GM18526 (cell line): ENCODE data around the gene ZYX.
A peak's percentile ranks its signal among the peaks of the same experiment; 100 is the strongest.

Source experiments
- POLR2A ChIP-seq: IDR thresholded peaks from 3 replicates; pipeline ENCODE4 v1.6.1; 2011; ENCODE audit not compliant: insufficient read length; ENCODE audit errors: extremely low read depth

The ZYX gene

GRCh38 chr7:143380646-143381426 lies at the start of gene ZYX:
Gene ZYX, plus strand, starts transcription at chr7:143381345. Its CDS starts 227 bp downstream, at chr7:143381572.
- TF ChIP-seq POLR2A: peak; percentile 73

- TF ChIP-seq POLR2A: no peak
Observed at GRCh38 chr7:143334244-143334643, 46.9 kb upstream of the ZYX start.

- TF ChIP-seq POLR2A: no peak
Observed at GRCh38 chr7:143337216-143337615, 43.9 kb upstream of the ZYX start.

- no peak for TF ChIP-seq POLR2A
Observed at GRCh38 chr7:143341842-143342241, 39.3 kb upstream of the ZYX start.

GRCh38 chr7:143343596-143343995 lies 37.5 kb upstream of the ZYX start:
- TF ChIP-seq POLR2A: no peak

GRCh38 chr7:143345428-143345900 lies 35.7 kb upstream of the ZYX start:
- no peak for TF ChIP-seq POLR2A

GRCh38 chr7:143346018-143346417 lies 35.1 kb upstream of the ZYX start:
- TF ChIP-seq POLR2A: no peak

GRCh38 chr7:143347950-143348349 lies 33.2 kb upstream of the ZYX start:
- no peak for TF ChIP-seq POLR2A

GRCh38 chr7:143351060-143351459 lies 30.1 kb upstream of the ZYX start:
- no peak for TF ChIP-seq POLR2A

GRCh38 chr7:143351574-143351973 lies 29.6 kb upstream of the ZYX start:
- no peak for TF ChIP-seq POLR2A

GRCh38 chr7:143352531-143353002 lies 28.6 kb upstream of the ZYX start:
- TF ChIP-seq POLR2A: no peak

GRCh38 chr7:143354376-143354775 lies 26.8 kb upstream of the ZYX start:
- no peak for TF ChIP-seq POLR2A

GRCh38 chr7:143354965-143355364 lies 26.2 kb upstream of the ZYX start:
- TF ChIP-seq POLR2A: no peak

GRCh38 chr7:143355450-143356385 lies 25.4 kb upstream of the ZYX start:
- TF ChIP-seq POLR2A: no peak

- TF ChIP-seq POLR2A: no peak
Observed at GRCh38 chr7:143356414-143357050, 24.6 kb upstream of the ZYX start.
